ENCODE data around the gene CD82. TPM values are rescaled to one million over a fixed set of nuclear protein-coding genes. Genes with fewer than 3 reads are reported as not detected.

CD82 gene
- total and polyA plus RNA-seq, 9 donors = 6.9 to 74.9 (median 29.5) TPM

- H3K4me3 ChIP-seq = no peak overlapping the region
- H3K9me3 ChIP-seq = no peaks in the 10 kb centered on the region
- no peaks in the 10 kb centered on the region for H3K27me3 ChIP-seq
- intact Hi-C loops (cut with DNase I) = loop anchor here (10.0 kb wide), 3 partner anchors 396 to 436 kb away; partner anchors contain the start of gene EXT2 (in 1 of the 4)
- DNase-seq = no peak
- WGBS, 3 donors = 64 to 75% (median 73%) methylated on average over 9 of the region's 9 CpGs
- H3K36me3 ChIP-seq = no peaks in the 10 kb centered on the region
- no peaks in the 10 kb centered on the region for H3K4me1 ChIP-seq (ENCODE audit: insufficient read depth)
- H3K27ac ChIP-seq = no peak overlapping the region
- no peak for TF ChIP-seq EP300 (IDR thresholded peaks at IDR 0.05)
- no peak for TF ChIP-seq CTCF (IDR thresholded peaks at IDR 0.05)
- TF ChIP-seq POLR2A (IDR thresholded peaks at IDR 0.05) = no peak
Measured at GRCh38 chr11:44530413-44531115, 34.9 kb upstream of the CD82 start.

- no peaks in the 10 kb centered on the region for H3K27me3 ChIP-seq
- intact Hi-C loops (cut with DNase I) = loop anchor here (10.0 kb wide), 3 partner anchors 396 to 436 kb away; partner anchors contain the start of gene EXT2 (in 1 of the 4)
- TF ChIP-seq POLR2A (IDR thresholded peaks at IDR 0.05) (no peak), EP300 (IDR thresholded peaks at IDR 0.05) (no peak), CTCF (IDR thresholded peaks at IDR 0.05) (no peak)
- H3K4me1 ChIP-seq (ENCODE audit: insufficient read depth) = no peaks in the 10 kb centered on the region
- H3K36me3 ChIP-seq = no peaks in the 10 kb centered on the region
- DNase-seq = no peak
- no peak overlapping the region for H3K27ac ChIP-seq
- no peaks in the 10 kb centered on the region for H3K9me3 ChIP-seq
- WGBS, 3 donors = 47 to 65% (median 57%) methylated on average over 9 of the region's 9 CpGs
- H3K4me3 ChIP-seq = no peak overlapping the region
Measured at GRCh38 chr11:44531116-44531504, 34.4 kb upstream of the CD82 start.

- no peak for TF ChIP-seq CTCF (IDR thresholded peaks at IDR 0.05)
- no peak for TF ChIP-seq POLR2A (IDR thresholded peaks at IDR 0.05)
- no peak for TF ChIP-seq EP300 (IDR thresholded peaks at IDR 0.05)
- no peak overlapping the region for H3K27ac ChIP-seq
- 92 to 93% (median 93%) methylated on average over 8 of the region's 8 CpGs for WGBS, 3 donors
- no peak for DNase-seq
- H3K36me3 ChIP-seq = no peaks in the 10 kb centered on the region
- H3K4me3 ChIP-seq = no peak overlapping the region
- no peaks in the 10 kb centered on the region for H3K9me3 ChIP-seq
- no peaks in the 10 kb centered on the region for H3K27me3 ChIP-seq
- H3K4me1 ChIP-seq (ENCODE audit: insufficient read depth) = no peaks in the 10 kb centered on the region
- intact Hi-C loops (cut with DNase I) = loop anchor here (10.0 kb wide), 3 partner anchors 397 to 437 kb away; partner anchors contain the start of gene EXT2 (in 1 of the 4)
Measured at GRCh38 chr11:44531636-44532035, 33.8 kb upstream of the CD82 start.

GRCh38 chr11:44532809-44533208 lies 32.7 kb upstream of the CD82 start:
- H3K27ac ChIP-seq = no peak overlapping the region
- no peak for TF ChIP-seq EP300 (IDR thresholded peaks at IDR 0.05)
- TF ChIP-seq POLR2A (IDR thresholded peaks at IDR 0.05) = no peak
- no peak for TF ChIP-seq CTCF (IDR thresholded peaks at IDR 0.05)
- H3K9me3 ChIP-seq = no peaks in the 10 kb centered on the region
- H3K4me1 ChIP-seq (ENCODE audit: insufficient read depth) = no peaks in the 10 kb centered on the region
- WGBS, 3 donors = 25 to 41% (median 35%) methylated on average over 4 of the region's 4 CpGs
- H3K4me3 ChIP-seq = no peak overlapping the region
- intact Hi-C loops (cut with DNase I) = loop anchor here (10.0 kb wide), 3 partner anchors 398 to 438 kb away; partner anchors contain the start of gene EXT2 (in 1 of the 4)
- H3K27me3 ChIP-seq = no peaks in the 10 kb centered on the region
- no peaks in the 10 kb centered on the region for H3K36me3 ChIP-seq
- DNase-seq = no peak
